Left renal cortex interstitium (tissue), 4 donors: ENCODE measurements around the gene IQGAP2. TPM values are rescaled to one million over a fixed set of nuclear protein-coding genes. Genes with fewer than 3 reads are reported as not detected.
A peak's percentile ranks its signal among the peaks of the same experiment; 100 is the strongest.
"Not testable (repeated sequence)": the region's sequence is repeated elsewhere in the genome, so short reads cannot be mapped to it uniquely, and the experiment has no call there.

Source experiments
- DNase-seq, 4 donors: peaks; one replicate each; pipeline ENCODE4 v3.0.0-alpha.2; 2013; ENCODE audit warnings: low read depth in 4 of 4, low spot score in 2 of 4, missing footprints in 1 of 4
- polyA plus RNA-seq, 4 donors: library from polyadenylated mRNA; unstranded; fragments of 120-200 nt; gene quantifications; one replicate each; pipeline ENCODE4 v1.2.1, GENCODE V29; 2013; ENCODE audit not compliant: insufficient read length in 4 of 4

IQGAP2 gene
- polyA plus RNA-seq, 4 donors, result 59.4 to 83.3 (median 71.7) TPM

- no peak for DNase-seq
Measured at GRCh38 chr5:76677849-76678472, 274.9 kb downstream of the IQGAP2 start.

- no peak for DNase-seq
Measured at GRCh38 chr5:76679231-76679630, 276.1 kb downstream of the IQGAP2 start.

DNA sequence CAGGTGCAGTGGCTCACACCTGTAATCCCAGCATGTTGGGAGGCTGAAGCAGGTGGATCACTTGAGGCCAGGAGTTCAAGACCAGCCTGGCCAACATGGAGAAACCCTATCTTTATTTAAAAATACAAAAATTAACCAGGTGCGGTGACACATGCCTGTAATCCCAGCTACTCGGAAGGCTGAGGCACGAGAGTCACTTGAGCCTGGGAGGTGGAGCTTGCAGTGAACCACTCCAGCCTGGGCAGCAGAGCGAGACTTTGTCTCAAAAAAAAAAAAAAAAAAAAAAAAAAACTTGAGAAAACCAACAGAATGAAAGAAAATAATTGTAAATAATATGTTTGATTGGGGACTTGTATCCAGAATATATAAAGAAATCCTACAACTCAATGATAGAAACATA is 277.7 kb downstream of the IQGAP2 start:
- DNase-seq, result not testable (repeated sequence)

- DNase-seq, result no peak
Measured at GRCh38 chr5:76681287-76681686, 278.2 kb downstream of the IQGAP2 start.

- DNase-seq, result no peak
Measured at GRCh38 chr5:76682387-76682786, 279.3 kb downstream of the IQGAP2 start.

- DNase-seq, result no peak
Measured at GRCh38 chr5:76683816-76684731, 281.0 kb downstream of the IQGAP2 start.

- no peak for DNase-seq
Measured at GRCh38 chr5:76684756-76685519, 281.9 kb downstream of the IQGAP2 start.

DNA sequence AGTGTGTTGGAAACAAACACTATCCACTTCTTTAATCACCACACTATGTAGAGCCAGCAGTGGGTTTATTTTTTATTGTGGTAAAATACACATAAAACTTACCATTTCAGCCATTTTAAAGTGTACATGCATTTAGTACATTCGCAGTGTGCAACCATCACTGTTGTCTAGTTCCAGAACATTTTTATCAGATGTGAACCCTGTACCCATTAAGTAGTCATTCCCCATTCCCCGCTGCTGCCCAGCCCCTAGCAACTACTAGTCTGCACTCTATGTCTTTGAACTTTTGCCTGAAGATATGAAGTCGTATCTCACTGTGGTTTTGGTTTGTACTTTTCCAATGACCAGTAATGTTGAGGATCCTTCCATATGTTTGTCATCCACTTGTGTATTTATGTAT is 282.6 kb downstream of the IQGAP2 start:
- no peak for DNase-seq

DNA sequence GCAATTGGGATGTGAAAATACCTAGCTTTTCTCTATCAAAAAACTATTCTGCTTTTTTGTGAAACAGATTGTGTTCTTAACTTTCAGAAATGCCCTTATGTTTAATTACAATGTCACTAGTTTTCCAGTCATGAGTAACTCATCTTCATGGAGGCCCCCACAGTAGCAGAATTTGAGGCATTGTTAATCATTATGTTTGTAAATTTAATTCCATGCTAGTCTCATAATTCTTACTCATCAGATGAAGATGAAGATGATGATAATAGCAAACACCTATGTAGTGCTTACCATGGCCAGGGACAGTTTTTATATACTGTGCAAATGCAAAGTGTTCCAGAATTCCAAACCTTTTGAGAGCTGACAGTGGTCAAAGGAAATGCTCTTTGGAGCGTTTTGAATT is 285.1 kb downstream of the IQGAP2 start:
- no peak for DNase-seq

DNA sequence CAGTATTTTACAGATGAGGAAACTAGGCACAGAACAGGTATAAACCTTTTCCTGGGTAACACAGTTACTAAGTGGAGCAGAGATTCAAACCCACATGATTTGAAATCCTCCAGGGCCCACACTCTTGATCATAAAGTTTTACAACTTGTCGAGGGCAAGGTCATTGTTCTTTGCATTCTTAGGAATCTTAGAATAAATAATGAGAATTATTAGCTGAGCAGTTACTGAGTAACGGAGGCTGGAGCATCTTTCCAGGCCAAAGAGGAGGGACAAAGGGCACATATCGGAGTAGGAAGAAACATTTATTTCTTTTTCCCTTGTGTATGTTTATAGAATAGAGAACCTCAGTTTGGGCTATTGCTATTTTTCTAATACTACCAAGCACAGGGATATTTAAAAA is 285.8 kb downstream of the IQGAP2 start:
- DNase-seq, result peak in 1 of 4 donors; percentile 11

- DNase-seq, result peak in 1 of 4 donors; percentile 8
Measured at GRCh38 chr5:76689321-76690036, 286.4 kb downstream of the IQGAP2 start.

GRCh38 chr5:76690037-76690679 is 287.1 kb downstream of the IQGAP2 start:
- DNase-seq, result no peak

DNA sequence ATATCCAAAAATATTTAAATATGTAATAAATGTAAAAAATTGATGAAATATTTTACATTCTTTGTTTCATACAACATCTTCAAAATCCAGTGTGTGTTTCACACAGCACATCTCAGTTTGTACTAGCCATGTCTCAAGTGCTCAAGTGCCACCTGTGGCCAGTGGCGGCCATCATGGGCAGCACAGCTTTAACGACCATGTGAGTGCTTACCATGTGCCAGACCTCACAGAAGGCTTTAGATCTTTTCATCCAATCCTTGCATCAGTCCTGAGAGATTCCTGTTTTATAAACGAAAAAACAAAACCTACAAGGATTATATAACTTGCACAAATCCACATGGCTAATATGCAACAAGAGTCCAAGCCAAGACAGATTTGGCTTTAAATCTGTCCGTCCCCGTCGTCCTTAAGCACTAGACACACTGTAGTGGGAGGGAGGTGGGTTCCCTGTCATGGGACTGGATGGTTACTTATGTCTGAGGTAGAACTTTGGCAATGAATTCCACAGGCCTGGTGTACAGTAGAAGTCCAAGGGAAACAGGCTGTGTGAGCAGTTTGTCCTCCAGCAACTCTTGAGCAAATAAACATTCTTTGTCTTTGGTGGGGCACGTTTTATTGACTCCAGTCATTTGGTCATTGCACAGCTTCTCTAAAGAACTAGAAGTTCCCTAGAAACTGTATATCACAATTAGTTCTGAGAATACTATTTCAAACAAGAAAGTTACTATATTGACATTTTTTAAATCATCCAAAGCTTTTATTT is 287.8 kb downstream of the IQGAP2 start:
- DNase-seq, result no peak

- peak in 2 of 4 donors; percentile 19 to 31 for DNase-seq
Measured at GRCh38 chr5:76691467-76692273, 288.6 kb downstream of the IQGAP2 start.

DNA sequence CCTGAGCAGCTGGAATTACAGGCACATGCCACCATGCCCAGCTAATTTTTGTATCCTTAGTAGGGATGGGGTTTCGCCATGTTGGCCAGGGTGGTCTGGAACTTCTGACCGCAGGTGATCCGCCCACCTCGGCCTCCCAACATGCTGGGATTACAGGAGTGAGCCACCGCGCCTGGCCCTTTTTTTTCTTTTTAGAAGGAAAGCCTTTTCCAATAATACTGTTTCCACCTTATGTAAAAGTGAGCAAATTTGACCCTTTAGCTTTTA is 289.1 kb downstream of the IQGAP2 start:
- no peak for DNase-seq

- no peak for DNase-seq
Measured at GRCh38 chr5:76692651-76693050, 289.6 kb downstream of the IQGAP2 start.

DNA sequence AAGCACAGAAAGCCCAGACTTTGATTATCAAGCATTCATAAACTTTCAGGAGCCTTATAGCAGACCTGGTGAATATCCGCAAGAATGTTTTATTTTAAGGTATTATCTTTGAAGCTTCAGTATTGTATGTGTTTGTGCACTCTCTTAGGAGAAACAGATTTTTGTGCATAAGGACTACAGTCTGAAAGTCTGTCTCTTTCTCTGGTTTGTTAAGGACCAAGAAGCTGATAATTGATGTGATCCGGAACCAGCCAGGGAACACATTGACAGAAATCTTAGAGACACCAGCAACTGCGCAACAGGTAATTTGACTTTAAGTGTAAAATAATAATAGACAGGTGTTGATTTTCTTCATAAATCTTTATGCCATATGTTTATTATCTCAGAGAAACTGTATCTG is 290.1 kb downstream of the IQGAP2 start:
- DNase-seq, result no peak

GRCh38 chr5:76694317-76694716 is 291.2 kb downstream of the IQGAP2 start:
- no peak for DNase-seq

DNA sequence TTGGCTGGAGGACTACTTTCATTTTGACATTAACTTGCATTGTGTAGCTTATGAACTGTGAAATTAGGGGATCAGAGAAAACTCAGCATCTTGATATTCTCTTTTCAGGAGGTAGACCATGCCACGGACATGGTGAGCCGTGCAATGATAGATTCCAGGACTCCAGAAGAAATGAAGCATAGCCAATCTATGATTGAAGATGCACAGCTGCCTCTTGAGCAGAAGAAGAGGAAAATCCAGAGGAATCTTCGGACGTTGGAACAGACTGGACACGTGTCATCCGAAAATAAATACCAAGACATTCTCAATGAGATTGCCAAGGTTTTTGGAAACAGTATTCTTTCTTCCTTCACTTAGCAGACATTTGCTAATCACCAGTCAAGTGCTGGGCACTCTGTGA is 292.3 kb downstream of the IQGAP2 start:
- no peak for DNase-seq
